SK-N-MC (cell line): ENCODE results near the gene PDE6G.

ENCODE experiments used
- EZH2 ChIP-seq: fragments of 200-600 bp; sonication (generic); IDR thresholded peaks from one replicate; pipeline ENCODE4 v1.6.1; 2017; ENCODE audit warnings: antibody characterized with exemption
- FOXP2 ChIP-seq: optimal IDR thresholded peaks from 2 replicates; pipeline ENCODE3; 2011; ENCODE audit warnings: mild to moderate bottlenecking, moderate library complexity; ENCODE audit not compliant: insufficient read depth; ENCODE audit errors: extremely low read length, control extremely low read depth
- POLR2AphosphoS5 ChIP-seq: IDR thresholded peaks from 2 replicates; pipeline ENCODE4 v1.6.1; 2012; ENCODE audit warnings: mild to moderate bottlenecking, low read depth, low read length, borderline replicate concordance

DNA sequence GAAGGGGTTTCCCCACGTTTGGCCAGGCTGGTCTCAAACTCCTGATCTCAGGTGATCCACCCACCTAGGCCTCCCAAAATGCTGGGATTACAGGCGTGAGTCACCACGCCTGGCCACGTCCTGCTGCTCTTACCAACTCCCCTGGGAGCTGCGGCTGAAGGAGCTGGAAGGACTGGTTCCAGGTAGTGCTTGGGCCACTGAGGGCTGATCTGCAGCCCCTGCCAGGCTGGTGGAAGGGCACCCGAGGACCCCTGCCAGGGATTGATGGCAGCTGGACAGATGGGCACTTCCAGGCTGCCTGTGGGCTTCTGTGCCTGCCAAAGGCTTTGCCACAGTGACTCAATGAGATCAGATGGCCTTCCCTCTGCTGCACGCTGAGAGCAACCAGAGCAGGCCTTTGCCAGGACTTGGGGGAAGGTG lies 7.7 kb upstream of the PDE6G start:
- TF ChIP-seq EZH2 (no peak), POLR2AphosphoS5 (peak; percentile 10; the same call in 1 of the 2 replicates), FOXP2 (no peak)
